UCSD-AML1 (cell line): ENCODE results near the gene SMURF1.

Experiments
- DNase-seq: peaks from one replicate; lab custom pipeline; 2025; ENCODE audit not compliant: unreplicated experiment; lab: John Stamatoyannopoulos, UW

Gene SMURF1

GRCh38 chr7:99098286-99098823, 45.6 kb downstream of the SMURF1 start:
- no peak for DNase-seq

- DNase-seq: no peak
Observed at GRCh38 chr7:99097730-99098129, 46.2 kb downstream of the SMURF1 start.

- no peak for DNase-seq
Observed at GRCh38 chr7:99096124-99096887, 47.6 kb downstream of the SMURF1 start.

- DNase-seq: no peak
Observed at GRCh38 chr7:99095698-99096097, 48.2 kb downstream of the SMURF1 start.

- no peak for DNase-seq
Observed at GRCh38 chr7:99094401-99094800, 49.5 kb downstream of the SMURF1 start.

- DNase-seq: no peak
Observed at GRCh38 chr7:99092064-99092720, 51.7 kb downstream of the SMURF1 start.

- DNase-seq: no peak
Observed at GRCh38 chr7:99090771-99091542, 53.0 kb downstream of the SMURF1 start.

- no peak for DNase-seq
Observed at GRCh38 chr7:99089914-99090629, 53.8 kb downstream of the SMURF1 start.

- no peak for DNase-seq
Observed at GRCh38 chr7:99086944-99087343, 57.0 kb downstream of the SMURF1 start.

- no peak for DNase-seq
Observed at GRCh38 chr7:99086532-99086931, 57.4 kb downstream of the SMURF1 start.

- no peak for DNase-seq
Observed at GRCh38 chr7:99083733-99084132, 60.2 kb downstream of the SMURF1 start.

GRCh38 chr7:99083068-99083651, 60.7 kb downstream of the SMURF1 start:
- DNase-seq: no peak

- no peak for DNase-seq
Observed at GRCh38 chr7:99080679-99081078, 63.2 kb downstream of the SMURF1 start.

- peak; percentile 9 for DNase-seq
Observed at GRCh38 chr7:99079104-99079503, 64.8 kb downstream of the SMURF1 start.

GRCh38 chr7:99078416-99078815, 65.5 kb downstream of the SMURF1 start:
- no peak for DNase-seq

- no peak for DNase-seq
Observed at GRCh38 chr7:99076615-99077014, 67.3 kb downstream of the SMURF1 start.

- no peak for DNase-seq
Observed at GRCh38 chr7:99073839-99074446, 70.0 kb downstream of the SMURF1 start.

- no peak for DNase-seq
Observed at GRCh38 chr7:99072126-99072525, 71.8 kb downstream of the SMURF1 start.

- DNase-seq: no peak
Observed at GRCh38 chr7:99070361-99070760, 73.5 kb downstream of the SMURF1 start.
